Dedifferentiated amniotic fluid mesenchymal stem cell (primary cell): ENCODE data around the gene ACTR1A.

Experiments used
- DNase-seq: peaks from one replicate; pipeline ENCODE4 v3.0.0-alpha.2; 2016; ENCODE audit errors: extremely low spot score

ACTR1A gene

GRCh38 chr10:102485093-102485784 is 17.3 kb downstream of the ACTR1A start:
- DNase-seq: no peak

- no peak for DNase-seq
Observed at GRCh38 chr10:102484021-102484420, 18.5 kb downstream of the ACTR1A start.

- no peak for DNase-seq
Observed at GRCh38 chr10:102480396-102480795, 22.1 kb downstream of the ACTR1A start.

GRCh38 chr10:102479651-102480050 is 22.9 kb downstream of the ACTR1A start:
- no peak for DNase-seq

- DNase-seq: no peak
Observed at GRCh38 chr10:102476466-102477141, 25.9 kb downstream of the ACTR1A start.

- no peak for DNase-seq
Observed at GRCh38 chr10:102475451-102476040, 27.0 kb downstream of the ACTR1A start.

GRCh38 chr10:102473445-102474331 is 28.8 kb downstream of the ACTR1A start:
- no peak for DNase-seq

GRCh38 chr10:102470579-102471546 is 31.6 kb downstream of the ACTR1A start:
- no peak for DNase-seq

GRCh38 chr10:102468683-102469082 is 33.8 kb downstream of the ACTR1A start:
- no peak for DNase-seq

- no peak for DNase-seq
Observed at GRCh38 chr10:102467971-102468438, 34.5 kb downstream of the ACTR1A start.

GRCh38 chr10:102467318-102467717 is 35.2 kb downstream of the ACTR1A start:
- DNase-seq: no peak

- no peak for DNase-seq
Observed at GRCh38 chr10:102465466-102465865, 37.0 kb downstream of the ACTR1A start.

GRCh38 chr10:102463983-102464382 is 38.5 kb downstream of the ACTR1A start:
- DNase-seq: no peak

GRCh38 chr10:102462512-102463054 is 39.9 kb downstream of the ACTR1A start:
- no peak for DNase-seq

GRCh38 chr10:102461187-102462054 is 41.1 kb downstream of the ACTR1A start:
- DNase-seq: peak; percentile 41

- DNase-seq: no peak
Observed at GRCh38 chr10:102460836-102461186, 41.7 kb downstream of the ACTR1A start.

- DNase-seq: no peak
Observed at GRCh38 chr10:102458656-102459055, 43.9 kb downstream of the ACTR1A start.

GRCh38 chr10:102457591-102458150 is 44.8 kb downstream of the ACTR1A start:
- DNase-seq: no peak

- peak; percentile 64 for DNase-seq
Observed at GRCh38 chr10:102455893-102456471, 46.5 kb downstream of the ACTR1A start.
